GDM1 (cell line): ENCODE data around the gene CD40.

Experiments used
- DNase-seq: peaks from one replicate; lab custom pipeline; 2025; lab: John Stamatoyannopoulos, UW

Gene CD40

DNA sequence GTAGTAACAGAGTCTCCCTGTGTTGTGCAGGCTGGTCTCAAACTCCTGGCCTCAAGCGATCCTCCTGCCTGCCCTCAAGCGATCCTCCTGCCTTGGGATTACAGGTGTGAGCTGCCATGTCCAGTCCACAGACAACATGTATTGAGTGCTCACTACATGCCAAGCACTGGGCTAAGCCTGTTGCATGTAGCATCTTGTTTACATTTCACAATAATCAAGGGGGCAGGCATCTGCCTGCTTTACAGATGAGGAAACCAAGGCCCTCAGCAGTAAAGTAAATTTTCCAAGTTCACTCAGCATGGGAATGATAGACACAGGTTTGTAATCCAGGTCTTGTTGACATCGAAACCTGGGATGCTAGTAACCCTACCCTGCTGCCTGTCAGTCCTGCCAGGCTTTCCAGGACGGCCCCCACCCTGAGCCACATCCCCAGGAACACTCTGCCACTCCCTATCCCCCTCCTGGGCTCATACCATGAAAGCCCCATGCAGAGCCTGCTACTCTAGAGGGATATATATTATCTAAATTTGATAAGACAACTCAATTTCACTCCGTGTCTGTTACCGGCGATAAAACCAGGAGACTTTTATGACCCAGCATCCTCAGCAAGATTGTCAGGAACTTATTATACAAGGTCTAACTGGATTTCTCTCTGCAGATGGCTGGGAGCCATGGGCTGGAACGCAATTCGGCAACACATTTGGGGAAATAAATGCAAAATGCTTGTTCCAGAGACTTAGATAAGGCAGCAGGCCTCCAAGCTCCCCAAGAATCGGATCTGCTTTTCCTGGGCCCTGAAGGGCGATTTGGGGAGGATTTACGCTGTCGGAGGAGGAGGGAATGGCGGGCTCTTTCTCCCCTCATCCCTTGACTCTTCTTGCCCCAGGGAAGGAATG lies 30.4 kb downstream of the CD40 start:
- DNase-seq = no peak

DNA sequence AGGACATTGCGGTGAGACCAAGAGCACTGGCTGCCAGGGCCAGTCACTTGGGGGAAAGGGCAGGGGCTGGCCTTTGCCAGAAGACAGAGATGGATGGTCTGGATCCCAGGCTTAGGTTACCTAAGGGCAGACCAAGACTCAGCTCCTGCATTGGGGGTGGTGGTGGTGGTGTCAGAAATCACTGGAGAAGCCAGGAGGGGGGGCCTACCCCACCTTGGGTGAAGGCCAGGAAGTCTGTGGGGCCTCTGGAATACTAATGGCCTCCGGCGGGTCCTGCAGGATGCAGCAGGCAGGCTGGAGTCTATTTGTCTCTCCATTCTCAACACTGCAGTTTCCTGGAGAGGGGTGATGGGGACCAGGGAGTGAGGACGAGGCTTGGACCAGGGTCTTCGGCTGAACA lies 32.8 kb downstream of the CD40 start:
- no peak for DNase-seq

DNA sequence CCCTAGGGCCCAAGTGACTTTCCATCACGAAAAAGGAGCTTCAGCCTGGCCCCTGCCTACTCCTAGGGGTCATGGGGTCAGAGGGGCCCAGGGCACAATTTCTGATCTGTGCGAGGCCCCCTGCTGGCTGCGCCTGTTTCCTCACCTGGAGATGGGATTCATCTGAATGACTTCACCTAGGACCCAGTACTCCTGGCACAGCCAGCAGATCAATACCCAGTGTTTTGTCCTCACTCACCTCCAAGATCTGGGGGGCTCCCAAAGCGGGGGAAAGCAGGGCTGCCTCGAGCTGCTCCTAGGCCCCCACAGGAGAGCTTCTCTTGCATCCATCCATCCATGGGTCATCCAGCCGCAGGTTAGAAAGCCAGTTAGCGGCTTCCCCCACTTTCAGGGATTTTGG lies 33.8 kb downstream of the CD40 start:
- DNase-seq = no peak

- DNase-seq = no peak
Observed at GRCh38 chr20:46152824-46153586, 34.9 kb downstream of the CD40 start.

GRCh38 chr20:46154305-46154704 lies 36.2 kb downstream of the CD40 start:
- DNase-seq = no peak

- no peak for DNase-seq
Observed at GRCh38 chr20:46154796-46155195, 36.7 kb downstream of the CD40 start.

- no peak for DNase-seq
Observed at GRCh38 chr20:46156065-46156464, 38.0 kb downstream of the CD40 start.

- DNase-seq = no peak
Observed at GRCh38 chr20:46157076-46157592, 39.0 kb downstream of the CD40 start.

- no peak for DNase-seq
Observed at GRCh38 chr20:46157625-46158024, 39.5 kb downstream of the CD40 start.

DNA sequence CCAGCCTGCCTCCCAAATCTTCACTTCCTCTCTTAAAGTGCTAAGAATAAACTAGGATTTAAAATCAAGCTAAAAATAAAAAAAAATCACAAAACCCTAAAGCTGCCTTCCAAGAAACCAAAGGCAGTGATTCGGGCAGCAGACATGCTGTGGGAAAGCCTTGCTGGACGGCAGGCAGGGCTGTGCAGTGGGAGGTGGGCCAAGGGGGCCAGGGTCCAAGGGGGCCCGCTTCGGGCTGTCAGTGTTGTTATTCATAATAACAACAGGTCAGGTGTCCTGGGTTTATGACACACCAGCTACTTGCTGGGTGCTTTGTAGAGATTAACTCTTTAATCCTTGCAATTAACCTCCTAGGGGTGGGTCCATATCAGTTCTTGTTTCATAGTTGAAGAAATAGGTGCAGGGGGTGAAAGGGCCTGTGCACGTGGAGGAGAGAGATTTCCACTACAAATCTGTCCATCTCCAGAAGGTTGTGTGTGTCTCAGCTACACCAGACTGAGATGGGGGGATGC lies 40.4 kb downstream of the CD40 start:
- DNase-seq = no peak

GRCh38 chr20:46159101-46159897 lies 41.2 kb downstream of the CD40 start:
- DNase-seq = no peak

GRCh38 chr20:46160661-46161060 lies 42.5 kb downstream of the CD40 start:
- DNase-seq = no peak

GRCh38 chr20:46161921-46162320 lies 43.8 kb downstream of the CD40 start:
- no peak for DNase-seq

DNA sequence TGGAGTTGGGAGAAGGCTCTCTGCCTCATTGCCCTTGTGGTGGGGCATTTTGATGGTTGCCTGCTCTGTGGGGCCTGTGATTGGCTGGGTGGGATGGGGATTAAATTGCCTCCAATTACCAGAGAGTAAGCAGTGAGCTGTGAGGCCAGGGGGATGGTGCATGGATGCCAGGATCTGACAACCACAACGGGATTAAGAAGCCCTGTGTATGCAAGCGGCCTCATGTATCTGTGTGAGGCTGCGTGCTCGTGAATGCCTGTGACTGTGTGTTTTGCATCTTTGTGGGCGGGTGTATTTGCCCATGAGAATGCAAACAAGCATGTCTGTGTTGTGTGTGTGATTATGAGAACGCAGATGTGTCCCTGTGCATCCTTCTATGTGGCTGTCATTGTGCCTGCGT lies 46.1 kb downstream of the CD40 start:
- DNase-seq = no peak

DNA sequence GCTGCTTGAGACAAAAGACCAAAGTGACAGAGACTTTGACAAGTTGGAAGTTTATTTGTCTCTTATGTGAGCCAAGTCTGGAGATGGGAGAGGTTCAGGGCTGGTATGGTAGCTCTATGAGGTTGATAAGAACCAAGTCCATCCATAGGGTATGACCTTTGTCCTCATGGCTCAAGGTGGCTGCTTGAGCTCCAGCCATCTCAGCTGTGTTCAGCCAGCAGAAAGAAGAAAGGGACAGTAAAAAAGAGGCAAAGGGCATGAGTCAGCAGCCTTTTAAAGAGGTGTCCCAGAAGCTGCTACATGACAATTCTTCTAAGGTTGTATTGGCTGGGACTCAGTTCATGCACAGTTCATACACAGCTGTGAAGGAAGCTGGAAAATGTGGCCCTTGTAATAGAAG lies 49.0 kb downstream of the CD40 start:
- no peak for DNase-seq

GRCh38 chr20:46168438-46168837 lies 50.3 kb downstream of the CD40 start:
- DNase-seq = no peak

DNA sequence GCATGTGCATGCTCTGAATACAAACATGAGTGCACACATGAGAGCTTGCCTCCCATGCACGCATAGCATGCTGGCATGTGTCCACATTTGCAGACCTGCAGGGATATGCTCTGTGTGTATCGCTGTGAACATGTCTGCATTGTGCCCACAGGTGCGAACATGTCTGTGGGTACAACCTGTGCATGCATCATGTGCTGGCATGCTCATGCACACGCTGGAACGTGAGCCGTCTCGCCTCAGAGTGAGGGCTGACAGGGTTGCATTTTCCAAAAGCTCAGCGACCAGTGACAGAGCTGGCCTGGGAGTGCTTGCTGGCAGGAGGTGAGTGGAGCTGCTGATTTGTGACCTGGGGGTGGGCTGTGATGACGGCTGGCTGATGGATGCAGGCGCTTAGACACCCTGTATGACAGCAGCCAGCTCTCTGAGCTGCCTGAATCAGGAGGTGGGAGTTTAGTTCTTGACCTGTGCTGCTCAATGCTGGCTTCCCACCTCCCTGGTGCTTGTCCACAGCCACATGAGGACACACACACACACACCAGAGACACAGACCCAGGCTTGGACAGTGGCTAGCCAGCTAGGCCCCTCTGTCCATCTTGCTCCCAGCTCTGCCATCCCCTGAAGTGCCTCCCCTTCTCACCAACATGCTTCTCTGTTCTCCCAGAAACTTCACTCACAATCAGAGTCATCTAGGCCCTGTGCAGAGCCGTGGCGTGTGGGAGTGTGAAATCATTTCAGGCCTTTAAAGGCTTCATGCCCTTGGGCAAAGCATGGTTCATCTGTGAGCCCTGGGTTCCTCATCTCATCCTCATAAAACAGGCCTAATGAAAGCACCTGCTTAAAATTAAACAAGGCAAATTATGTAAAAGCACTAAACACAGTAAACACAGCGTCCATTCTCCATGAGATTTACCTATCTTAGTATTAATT lies 51.4 kb downstream of the CD40 start:
- no peak for DNase-seq

- DNase-seq = no peak
Observed at GRCh38 chr20:46171476-46171875, 53.4 kb downstream of the CD40 start.

DNA sequence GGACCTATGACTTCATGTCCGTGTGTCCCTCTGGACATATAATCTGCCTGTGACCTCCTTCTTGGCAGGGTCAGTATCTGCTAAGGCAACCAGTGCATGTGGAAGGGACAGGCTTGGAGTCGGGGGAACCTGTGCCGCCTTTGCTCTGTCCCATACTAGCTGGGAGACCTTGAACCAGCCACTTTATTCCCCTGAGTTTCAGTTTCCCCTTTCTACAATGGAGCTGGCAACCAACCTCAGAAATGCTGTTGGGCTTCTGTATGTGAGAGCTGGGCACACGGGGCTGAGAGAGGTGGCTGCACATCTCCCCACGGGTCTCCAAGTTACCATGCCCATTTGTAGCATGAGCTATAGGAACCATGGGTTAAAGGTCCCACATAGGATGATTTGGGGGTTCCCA lies 53.8 kb downstream of the CD40 start:
- no peak for DNase-seq

DNA sequence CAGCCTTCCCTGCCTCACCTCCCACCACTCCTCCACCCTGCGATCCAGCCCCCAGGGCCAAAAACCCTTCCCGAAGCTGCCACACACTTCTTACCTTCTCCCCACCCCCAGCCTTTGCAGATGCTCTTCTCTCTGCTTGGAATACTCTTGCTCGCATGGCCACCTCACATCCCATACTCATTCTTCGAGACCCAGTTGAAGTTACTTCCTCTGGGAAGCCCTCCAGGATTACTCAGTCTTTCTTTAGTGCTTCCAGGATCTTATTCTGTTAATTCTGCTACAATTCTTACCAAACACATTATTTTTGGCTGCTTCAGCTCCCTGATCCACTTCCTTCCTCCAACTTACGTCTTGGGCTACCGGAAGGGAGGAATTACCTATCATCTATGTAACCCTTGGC lies 54.3 kb downstream of the CD40 start:
- DNase-seq = no peak

- DNase-seq = no peak
Observed at GRCh38 chr20:46172961-46173536, 54.9 kb downstream of the CD40 start.
